HG03575 (cell line): ENCODE data around the gene RDH16.
"Not testable (repeated sequence)": the region's sequence is repeated elsewhere in the genome, so short reads cannot be mapped to it uniquely, and the experiment has no call there.

Source experiments
- ATAC-seq: cut with Tn5 transposase; IDR thresholded peaks from one replicate; pipeline ENCODE4 v1.9.1; 2021; ENCODE audit not compliant: unreplicated experiment, insufficient number of reproducible peaks, low FRiP score; ENCODE audit errors: extremely low read depth

RDH16 gene

DNA sequence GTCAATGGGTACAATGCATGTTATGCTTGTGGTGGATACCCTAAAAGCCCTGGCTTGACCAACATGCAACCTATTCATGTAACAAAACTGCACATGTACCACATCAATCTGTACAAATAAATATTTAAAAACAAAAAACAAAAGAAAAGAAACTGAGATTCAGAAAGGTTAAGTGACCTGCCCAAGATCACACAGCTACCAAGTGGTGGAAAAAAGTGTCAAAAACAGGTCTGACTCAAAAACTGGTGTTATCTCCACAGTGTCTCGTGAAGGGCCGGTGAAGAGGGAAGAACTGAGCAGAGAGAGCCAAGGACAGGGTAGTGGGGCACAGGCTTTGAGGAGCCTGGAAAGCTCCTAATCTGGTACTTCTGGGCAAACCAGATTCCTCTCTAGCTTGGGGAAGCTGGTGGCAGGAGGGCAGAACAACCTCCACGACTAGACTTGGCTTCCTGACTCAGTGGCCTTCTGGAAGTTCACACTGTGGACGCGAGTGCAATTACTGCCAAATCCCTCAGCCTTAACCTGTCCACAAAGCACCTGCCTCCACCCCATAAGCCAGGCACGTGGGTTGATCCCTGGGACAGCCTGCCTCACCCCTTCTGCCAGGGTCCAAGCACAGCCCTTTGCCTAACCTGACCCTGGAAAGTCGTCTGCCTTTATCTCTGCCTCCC is 33.4 kb upstream of the RDH16 start:
- no peak for ATAC-seq

DNA sequence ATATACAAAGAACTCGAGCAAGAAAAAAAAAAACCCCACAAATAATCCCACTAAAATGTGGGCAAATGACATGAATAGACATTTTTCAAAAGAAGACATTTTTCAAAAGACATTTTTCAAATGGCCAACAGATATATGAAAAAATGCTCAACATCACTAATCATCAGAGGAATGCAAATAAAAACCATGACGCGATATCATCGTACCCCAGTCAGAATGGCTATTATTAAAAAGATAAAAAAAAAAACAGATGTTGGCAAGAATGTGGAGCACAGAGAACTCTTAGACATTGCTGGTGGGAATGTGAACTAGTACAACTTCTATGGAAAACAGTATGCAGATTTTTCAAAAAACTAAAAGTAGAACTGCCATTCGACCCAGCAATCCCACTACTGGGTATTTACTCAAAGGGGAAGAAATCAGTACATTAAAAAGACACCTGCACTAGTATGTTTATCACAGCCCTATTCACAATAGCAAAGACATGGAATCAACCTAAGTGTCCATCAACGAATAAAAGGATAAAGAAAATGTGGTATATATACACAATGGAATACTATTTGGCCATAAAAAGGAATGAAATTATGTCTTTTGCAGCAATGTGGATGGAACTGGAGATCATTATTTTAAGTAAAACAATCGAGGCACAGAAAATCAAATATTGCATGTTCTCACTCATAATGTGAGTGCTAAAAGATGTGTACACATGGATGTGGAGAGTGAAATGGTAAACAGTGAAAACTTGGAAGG is 32.6 kb upstream of the RDH16 start:
- ATAC-seq: no peak

DNA sequence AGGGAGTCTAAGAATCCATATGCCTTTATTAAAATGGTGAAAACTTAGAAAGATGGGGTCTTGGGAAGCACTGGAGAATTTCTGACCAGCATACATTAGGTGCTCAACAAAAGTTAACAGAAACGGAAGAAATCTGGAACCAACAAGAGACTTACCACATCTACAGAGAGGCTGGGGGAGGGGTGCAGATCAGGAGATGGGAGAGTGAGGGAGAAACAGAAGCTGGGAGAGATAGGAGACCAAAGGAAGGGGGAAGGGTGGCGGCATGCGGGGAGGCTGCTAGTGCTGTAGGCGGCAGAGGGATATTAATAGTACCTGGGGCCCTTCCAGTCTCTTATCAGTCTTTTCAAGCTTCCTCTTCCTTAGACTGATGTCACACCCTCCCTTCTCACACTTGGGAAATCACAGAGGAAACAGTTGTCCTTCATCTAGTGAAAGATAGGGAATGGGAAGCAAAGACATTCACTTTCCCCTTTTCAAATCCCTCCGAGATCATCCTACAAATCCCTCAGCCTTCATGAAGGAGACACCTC is 30.9 kb upstream of the RDH16 start:
- no peak for ATAC-seq

DNA sequence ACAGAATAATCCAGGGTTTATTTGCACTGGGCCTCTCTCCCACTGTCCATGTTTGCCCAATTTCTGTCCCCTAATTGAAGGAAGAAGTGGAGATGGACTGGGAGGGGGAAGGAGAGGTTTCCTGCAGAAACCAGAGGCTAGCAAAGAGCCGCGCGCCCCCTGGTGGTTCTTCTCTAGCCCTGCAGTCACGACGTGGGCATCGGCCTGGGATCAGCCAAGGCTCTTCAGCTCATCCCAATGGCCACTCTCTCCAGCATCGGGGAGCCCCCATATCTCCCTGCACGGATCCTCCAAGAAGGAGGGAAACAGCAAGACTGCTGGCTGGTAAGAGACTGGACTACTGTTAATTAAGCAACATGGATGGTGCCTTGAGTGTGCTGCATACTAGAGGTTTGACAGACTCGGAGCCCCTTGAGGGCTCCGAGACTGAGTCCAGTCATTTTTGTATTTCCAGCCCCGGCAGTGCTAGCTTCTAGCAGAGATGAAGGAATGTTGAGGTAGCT is 30.2 kb upstream of the RDH16 start:
- no peak for ATAC-seq

DNA sequence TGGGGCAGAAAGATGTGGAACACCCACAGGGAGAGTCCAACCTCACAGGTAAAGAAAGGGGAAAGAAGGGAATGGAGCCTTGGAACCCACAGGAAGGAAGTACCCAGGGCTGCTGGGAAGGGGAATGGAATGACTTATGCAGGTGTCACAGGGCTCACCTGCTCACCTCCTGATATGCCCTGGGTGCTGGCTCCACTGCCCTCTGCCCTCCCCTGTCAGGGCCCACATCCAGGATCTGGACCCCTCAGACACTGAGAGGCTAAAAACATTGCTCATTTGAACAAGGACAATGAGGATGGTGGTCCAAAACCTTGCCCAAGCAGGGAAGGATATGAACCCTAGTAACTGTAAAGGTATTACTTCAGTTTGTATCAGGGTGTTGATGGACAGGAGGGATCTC is 29.6 kb upstream of the RDH16 start:
- no peak for ATAC-seq

- ATAC-seq: not testable (repeated sequence)
Measured at GRCh38 chr12:56985714-56986113, 28.3 kb upstream of the RDH16 start.

DNA sequence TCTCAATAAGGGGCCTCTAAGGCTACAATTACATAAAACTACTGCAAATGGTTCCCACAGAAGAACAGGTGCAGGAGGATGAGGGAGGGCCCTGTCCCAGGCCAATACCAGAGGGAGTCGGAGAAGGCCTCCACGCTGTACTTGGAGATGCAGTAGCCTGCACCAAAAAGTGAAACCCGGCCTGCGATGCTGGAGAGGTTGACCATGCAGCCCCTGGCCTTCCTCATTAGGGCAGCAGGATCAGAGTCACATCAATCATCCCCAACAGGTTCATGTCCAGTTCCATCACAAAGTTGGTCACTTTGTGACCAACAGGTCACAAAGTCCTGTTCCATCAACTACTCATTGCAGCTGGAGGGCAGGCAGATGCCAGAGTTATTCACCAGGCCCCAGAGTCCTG is 26.0 kb upstream of the RDH16 start:
- no peak for ATAC-seq

DNA sequence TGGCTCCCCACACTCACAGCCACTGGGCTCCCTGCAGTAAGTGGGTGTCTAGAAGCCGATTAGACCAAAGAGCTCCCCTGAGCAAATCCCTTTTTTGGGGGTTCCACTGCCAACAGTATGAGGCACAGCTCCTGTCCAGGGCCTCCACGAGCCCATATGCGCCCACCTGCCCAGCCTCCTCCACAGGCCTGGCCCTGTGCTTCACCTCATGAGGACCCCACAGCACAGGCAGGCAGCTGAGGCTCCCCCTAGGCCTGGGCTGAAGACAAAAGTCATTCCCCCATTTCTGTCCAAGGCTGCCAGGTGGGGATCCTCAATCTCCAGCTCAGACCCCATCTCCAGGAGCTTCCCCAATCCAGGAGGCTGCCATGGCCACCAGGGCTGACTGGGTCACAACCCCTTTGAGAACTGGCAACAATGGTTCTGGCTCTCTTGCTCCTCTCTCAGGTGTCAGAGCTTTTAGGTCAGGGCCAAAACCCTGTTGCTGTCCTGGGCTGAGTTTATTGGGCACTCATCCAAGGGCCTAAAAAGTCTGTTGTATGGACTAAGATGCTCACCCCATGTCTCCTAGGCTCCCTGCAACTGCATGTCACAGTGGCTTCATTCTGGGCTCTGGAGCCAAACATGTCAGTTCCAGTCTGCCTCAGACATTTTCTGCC is 25.3 kb upstream of the RDH16 start:
- ATAC-seq: not testable (repeated sequence)

DNA sequence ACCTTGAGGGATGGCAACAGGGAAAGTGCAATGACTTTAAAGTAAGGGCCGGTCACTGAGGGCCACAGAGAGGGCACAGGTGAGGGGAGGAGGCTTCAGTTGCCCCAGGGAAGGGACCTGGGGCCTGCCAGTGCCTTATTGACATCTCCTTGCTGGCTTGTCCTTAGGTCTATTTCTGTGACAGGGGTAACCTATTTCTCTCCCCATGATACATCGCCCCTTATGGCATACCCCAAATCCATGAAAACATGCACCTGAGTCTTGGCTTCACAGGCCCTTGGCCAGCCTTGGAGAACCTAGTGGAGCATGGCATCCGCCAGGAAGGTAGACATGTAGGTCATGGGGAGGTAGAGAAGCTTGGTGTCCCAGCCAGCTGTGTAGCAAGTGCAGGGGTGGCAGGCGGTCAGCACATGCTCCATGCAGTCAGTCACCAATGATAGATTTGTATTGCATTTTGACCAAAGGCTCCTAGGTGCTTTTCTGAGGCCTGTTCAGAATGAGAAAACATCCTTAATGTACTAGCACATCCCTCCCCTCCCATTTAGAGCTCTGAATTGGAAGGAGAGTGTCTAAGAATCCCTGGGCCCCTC is 23.6 kb upstream of the RDH16 start:
- no peak for ATAC-seq

- no peak for ATAC-seq
Measured at GRCh38 chr12:56980268-56980667, 22.9 kb upstream of the RDH16 start.

DNA sequence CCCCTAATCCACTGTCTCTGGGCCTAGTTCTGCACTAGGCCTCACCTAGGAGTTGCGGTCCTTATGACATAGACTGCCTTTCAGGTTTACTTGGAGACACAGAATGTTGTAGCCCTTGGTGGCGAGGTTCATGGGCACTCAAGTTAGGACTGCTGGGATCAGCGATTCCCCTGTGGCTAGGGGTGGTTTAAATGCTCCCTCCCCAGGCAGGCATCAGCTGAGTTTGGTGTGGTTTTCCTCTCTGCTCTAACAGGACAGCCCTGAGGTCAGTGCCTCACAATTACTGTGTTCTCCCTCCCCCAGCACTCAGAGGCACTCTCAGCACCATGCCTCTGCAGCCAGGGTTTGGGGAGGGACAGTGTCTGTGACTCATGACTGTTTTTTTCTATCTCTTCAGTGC is 22.2 kb upstream of the RDH16 start:
- no peak for ATAC-seq

DNA sequence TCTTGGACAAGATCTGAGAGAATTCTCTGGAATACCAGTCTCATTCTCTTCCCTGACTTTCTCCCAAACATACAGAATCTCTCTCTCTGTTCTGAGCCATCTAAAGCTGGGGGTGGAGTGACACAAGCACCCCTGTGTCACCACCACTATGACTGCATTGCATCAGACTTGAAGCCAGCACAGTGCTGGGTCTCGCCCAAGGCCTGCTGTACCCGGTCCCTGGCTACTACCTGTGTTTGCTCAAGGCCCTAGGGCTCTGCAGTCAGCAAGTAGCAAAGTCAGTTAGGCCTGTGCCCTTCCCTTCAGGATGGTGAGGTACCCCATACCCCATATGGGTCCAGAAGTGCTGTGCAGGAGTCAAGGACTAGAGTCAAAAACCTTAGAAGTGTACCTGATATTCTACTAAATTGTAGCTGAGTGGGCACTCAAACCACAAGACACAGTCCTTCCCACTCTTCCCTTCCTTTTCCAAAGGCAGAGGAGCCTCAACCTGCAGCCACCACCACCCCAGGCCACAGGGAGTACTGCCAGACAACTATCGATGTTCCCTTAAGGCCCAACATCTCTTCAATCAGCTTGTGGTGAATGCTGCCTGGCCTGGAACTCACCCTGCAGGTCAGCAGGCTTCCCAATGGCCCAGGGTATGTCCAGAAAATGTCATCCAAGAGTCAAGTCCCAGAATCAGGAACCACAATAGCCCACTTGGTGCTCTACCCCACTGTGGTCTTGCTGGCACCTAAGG is 21.2 kb upstream of the RDH16 start:
- no peak for ATAC-seq

GRCh38 chr12:56977361-56977760 is 20.0 kb upstream of the RDH16 start:
- ATAC-seq: not testable (repeated sequence)

DNA sequence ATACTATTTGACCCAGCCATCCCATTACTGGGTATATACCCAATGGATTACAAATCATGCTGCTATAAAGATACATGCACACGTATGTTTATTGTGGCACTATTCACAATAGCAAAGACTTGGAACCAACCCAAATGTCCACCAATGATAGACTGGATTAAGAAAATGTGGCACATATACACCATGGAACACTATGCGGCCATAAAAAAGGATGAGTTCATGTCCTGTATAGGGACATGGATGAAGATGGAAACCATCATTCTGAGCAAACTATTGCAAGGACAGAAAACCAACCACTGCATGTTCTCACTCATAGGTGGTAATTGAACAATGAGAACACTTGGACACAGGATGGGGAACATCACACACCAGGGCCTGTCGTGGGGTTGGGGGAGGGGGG is 16.8 kb upstream of the RDH16 start:
- ATAC-seq: not testable (repeated sequence)

DNA sequence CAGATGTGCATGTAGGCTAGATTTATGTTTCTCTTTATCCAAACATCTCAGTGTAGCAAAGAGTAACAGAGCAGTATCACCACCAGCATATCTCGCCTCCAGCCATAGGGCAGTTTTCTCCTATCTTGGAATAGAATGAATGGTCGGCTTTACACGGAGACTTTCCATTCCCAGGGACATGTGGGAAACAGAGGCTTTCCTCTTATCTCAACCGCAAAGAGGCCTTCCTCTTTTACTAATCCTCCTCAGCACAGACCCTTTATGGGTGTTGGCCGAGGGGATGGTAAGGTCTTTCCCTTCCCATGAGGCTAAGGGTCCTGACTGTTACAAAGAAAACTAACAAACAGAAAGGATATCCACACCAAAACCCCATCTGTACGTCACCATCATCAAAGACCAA is 11.5 kb upstream of the RDH16 start:
- ATAC-seq: not testable (repeated sequence)

GRCh38 chr12:56965997-56966642 is 8.7 kb upstream of the RDH16 start:
- not testable (repeated sequence) for ATAC-seq

DNA sequence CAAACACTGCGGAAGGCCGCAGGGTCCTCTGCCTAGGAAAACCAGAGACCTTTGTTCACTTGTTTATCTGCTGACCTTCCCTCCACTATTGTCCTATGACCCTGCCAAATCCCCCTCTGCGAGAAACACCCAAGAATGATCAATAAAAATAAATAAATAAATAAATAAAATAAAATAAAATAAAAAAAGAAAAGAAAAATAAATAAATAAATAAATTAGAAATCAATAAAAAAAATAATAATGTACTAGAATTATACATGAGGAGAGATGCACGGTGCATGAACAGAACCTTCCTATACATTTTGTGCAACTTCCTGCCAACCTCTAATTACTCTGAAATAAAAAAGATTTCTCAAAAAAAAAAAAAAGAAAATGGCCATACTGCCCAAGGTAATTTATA is 7.7 kb upstream of the RDH16 start:
- ATAC-seq: not testable (repeated sequence)

- ATAC-seq: not testable (repeated sequence)
Measured at GRCh38 chr12:56963557-56963956, 6.1 kb upstream of the RDH16 start.
